Breast epithelium (tissue), 3 donors: ENCODE data around the gene MRO.

Experiments
- CTCF ChIP-seq, 3 donors: fragments of 450-650 bp; IDR thresholded peaks; one replicate each; pipeline ENCODE4 v1.5.1; 2016 to 2017; ENCODE audit warnings: antibody characterized with exemption in 3 of 3, mild to moderate bottlenecking in 3 of 3, moderate library complexity in 3 of 3
- POLR2A ChIP-seq: fragments of 450-650 bp; IDR thresholded peaks from one replicate; pipeline ENCODE4 v1.6.1; 2016; ENCODE audit warnings: antibody characterized with exemption, mild to moderate bottlenecking, moderate library complexity
- POLR2AphosphoS5 ChIP-seq, 3 donors: sonication (generic); formaldehyde crosslinking; IDR thresholded peaks; one replicate each; pipeline ENCODE4 v1.6.1; 2017; ENCODE audit warnings: antibody characterized with exemption in 3 of 3

DNA sequence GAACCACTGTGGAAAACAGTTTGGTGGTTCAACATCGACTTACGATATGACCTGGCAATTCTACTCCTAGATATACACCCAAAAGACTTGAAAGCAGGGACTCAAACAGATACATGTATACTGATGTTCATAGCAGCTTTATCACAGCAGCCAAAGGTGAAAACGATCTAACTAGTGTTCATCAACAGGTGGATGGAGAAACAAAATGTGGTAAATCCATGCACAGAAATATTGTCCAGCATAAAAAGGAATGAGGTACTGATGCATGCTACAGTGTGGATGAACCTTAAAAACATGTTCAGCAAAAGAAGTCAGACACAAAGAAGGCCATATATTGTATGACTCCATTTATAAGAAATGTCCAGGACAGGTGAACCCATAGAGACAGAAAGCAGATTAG is 36.3 kb downstream of the MRO start:
- TF ChIP-seq CTCF (IDR thresholded peaks at IDR 0.05) (no peak), POLR2A (no peak), POLR2AphosphoS5 (IDR thresholded peaks at IDR 0.05) (no peak)
